Measurements from ENCODE around the gene AFF4.

- TF ChIP-seq CTCF (IDR thresholded peaks at IDR 0.05; ENCODE audit: low read depth, low read length): no peak
- TF ChIP-seq EZH2phosphoT487 (IDR thresholded peaks at IDR 0.05; ENCODE audit: low read depth): no peak
Measured at GRCh38 chr5:132828846-132829494, 134.5 kb downstream of the AFF4 start.
